ENCODE measurements around the gene ARHGAP32.

ARHGAP32 gene

DNA sequence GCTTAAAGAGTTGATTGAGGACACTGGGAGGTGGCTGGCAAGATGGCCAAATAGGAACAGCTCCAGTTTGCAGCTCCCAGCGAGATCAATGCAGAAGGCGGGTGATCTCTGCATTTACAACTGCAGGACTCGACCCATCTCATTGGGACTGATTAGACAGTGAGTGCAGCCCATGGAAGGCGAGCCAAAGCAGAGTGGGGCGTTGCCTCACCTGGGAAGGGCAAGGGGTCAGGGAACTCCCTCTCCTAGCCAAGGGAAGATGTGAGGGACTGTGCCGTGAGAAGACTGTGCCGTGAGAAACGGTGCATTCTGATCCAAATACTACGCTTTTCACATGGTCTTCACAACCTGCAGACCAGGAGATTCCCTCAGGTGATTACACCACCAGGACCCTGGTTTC is 36.4 kb downstream of the ARHGAP32 start:
- TF ChIP-seq ZFX (IDR thresholded peaks at IDR 0.05; ENCODE audit: borderline replicate concordance), result no peak
- TF ChIP-seq, protein P1, sequence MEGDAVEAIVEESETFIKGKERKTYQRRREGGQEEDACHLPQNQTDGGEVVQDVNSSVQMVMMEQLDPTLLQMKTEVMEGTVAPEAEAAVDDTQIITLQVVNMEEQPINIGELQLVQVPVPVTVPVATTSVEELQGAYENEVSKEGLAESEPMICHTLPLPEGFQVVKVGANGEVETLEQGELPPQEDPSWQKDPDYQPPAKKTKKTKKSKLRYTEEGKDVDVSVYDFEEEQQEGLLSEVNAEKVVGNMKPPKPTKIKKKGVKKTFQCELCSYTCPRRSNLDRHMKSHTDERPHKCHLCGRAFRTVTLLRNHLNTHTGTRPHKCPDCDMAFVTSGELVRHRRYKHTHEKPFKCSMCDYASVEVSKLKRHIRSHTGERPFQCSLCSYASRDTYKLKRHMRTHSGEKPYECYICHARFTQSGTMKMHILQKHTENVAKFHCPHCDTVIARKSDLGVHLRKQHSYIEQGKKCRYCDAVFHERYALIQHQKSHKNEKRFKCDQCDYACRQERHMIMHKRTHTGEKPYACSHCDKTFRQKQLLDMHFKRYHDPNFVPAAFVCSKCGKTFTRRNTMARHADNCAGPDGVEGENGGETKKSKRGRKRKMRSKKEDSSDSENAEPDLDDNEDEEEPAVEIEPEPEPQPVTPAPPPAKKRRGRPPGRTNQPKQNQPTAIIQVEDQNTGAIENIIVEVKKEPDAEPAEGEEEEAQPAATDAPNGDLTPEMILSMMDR (IDR thresholded peaks at IDR 0.05), result no peak
- H3K27ac ChIP-seq, result no peak overlapping the region

DNA sequence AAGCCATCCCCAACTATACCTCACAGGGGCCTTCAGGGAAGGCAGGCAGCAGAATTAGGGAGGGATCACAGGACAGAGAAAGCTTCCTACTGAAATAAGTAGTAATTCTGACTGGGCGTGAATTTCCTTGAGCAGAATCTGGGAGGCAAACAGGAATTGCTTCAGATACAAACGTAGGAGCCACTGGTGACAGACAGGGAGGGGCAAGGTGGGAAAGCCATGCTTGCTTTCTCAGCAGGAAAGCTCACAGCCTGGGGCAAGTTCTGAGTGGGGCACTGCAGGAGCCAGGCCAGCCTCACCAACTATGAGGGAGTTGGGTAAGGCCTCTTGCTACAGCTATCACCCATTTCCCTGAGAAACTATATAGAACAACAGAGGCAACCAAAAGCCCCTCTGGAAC is 43.6 kb downstream of the ARHGAP32 start:
- no peak for TF ChIP-seq ZFX (IDR thresholded peaks at IDR 0.05; ENCODE audit: borderline replicate concordance)
- TF ChIP-seq, protein P1 (IDR thresholded peaks at IDR 0.05), result no peak
- no peak overlapping the region for H3K27ac ChIP-seq

- no peak overlapping the region for H3K27ac ChIP-seq
- no peak for TF ChIP-seq ZFX (IDR thresholded peaks at IDR 0.05; ENCODE audit: borderline replicate concordance)
- TF ChIP-seq, protein P1 (IDR thresholded peaks at IDR 0.05), result no peak
Observed at GRCh38 chr11:129146191-129146590, 45.9 kb downstream of the ARHGAP32 start.

- TF ChIP-seq ZFX (IDR thresholded peaks at IDR 0.05; ENCODE audit: borderline replicate concordance), result no peak
- TF ChIP-seq, protein P1 (IDR thresholded peaks at IDR 0.05), result no peak
- H3K27ac ChIP-seq, result no peak overlapping the region
Observed at GRCh38 chr11:129145276-129145675, 46.8 kb downstream of the ARHGAP32 start.

- H3K27ac ChIP-seq, result no peak overlapping the region
Observed at GRCh38 chr11:129144256-129144655, 47.9 kb downstream of the ARHGAP32 start.

DNA sequence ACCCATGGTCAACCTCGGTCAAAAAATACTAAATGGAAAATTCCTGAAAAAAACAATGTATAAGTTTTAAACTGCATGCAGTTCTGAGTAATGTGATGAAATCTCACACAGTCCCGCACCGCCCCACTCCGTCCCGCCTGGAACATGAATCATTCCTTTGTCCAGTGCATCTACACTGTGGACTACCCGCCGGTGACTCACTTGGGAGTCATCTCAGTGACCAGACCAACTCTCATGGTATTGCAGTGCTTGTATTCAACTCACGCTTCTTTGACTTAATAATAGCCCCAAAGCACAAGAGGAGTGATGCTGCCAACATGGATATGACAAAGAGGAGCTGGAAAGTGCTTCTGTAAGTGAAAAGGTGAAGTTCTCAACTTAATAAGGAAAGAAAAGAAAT is 48.8 kb downstream of the ARHGAP32 start:
- no peak overlapping the region for H3K27ac ChIP-seq
- no peak for TF ChIP-seq ZFX (IDR thresholded peaks at IDR 0.05; ENCODE audit: borderline replicate concordance)
- TF ChIP-seq, protein P1 (IDR thresholded peaks at IDR 0.05), result no peak

More at GRCh38 chr11:129144256-129144655, 47.9 kb downstream of the ARHGAP32 start:
- TF ChIP-seq ZFX (IDR thresholded peaks at IDR 0.05; ENCODE audit: borderline replicate concordance), result no peak
- TF ChIP-seq, protein P1 (IDR thresholded peaks at IDR 0.05), result no peak

DNA sequence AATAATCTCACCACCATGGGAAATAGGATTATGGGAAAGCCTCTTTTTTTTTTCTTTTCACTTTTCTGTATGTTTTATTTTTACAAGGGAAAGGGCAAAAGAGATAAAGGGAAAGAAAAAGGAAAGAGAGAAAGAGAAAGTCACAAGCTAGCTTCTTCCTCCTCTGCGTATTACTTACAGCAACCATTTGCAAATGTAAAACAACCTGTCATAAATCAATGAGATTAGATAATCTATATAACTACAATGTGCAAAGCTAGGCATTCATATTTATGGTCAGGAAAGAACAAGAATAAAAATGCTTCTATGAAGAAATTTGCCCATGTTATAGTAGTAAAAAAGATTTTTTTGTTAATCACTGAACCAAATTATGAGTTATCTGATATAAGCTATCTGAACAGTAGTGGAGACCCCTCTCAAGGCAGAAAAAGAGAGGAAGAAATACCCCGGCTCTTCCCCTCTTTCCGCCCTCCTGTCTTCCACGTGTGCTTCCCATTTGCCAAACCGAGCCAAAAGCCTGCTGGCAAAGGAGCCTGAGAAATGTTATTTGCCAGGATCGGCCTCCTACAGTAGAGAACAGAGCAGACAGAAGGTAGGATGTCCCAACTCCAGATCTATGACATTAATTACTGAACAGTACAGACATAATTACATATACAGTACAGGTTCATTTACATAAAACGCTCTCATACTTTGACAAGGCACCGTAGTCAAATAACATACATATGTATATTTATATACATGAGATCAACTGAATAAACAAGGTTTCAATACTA is 50.2 kb downstream of the ARHGAP32 start:
- no peak overlapping the region for H3K27ac ChIP-seq
- TF ChIP-seq, protein P1 (IDR thresholded peaks at IDR 0.05), result no peak
- TF ChIP-seq ZFX (IDR thresholded peaks at IDR 0.05; ENCODE audit: borderline replicate concordance), result no peak

Measured in 22Rv1 (cell line).